H9 (cell line): ENCODE data around the gene GPC1. TPM values are rescaled to one million over a fixed set of nuclear protein-coding genes. Genes with fewer than 3 reads are reported as not detected.

Experiments
- DNase-seq: peaks from one replicate; pipeline ENCODE4 v3.0.0-alpha.2; 2017
- H2AFZ ChIP-seq: one replicate; pipeline ENCODE4 v1.6.1; 2013; ENCODE audit warnings: mild to moderate bottlenecking, low read length, control low read depth, moderate library complexity
- H2AK5ac ChIP-seq: 2 replicates; pipeline ENCODE4 v1.6.1; 2013; ENCODE audit warnings: low read length, control low read depth, mixed read lengths; ENCODE audit not compliant: insufficient read length
- H2BK120ac ChIP-seq: one replicate; pipeline ENCODE4 v1.6.1; 2013; ENCODE audit warnings: low read depth, mild to moderate bottlenecking, low read length, control low read depth, inconsistent platforms; ENCODE audit not compliant: poor library complexity, severe bottlenecking
- H2BK12ac ChIP-seq: 2 replicates; pipeline ENCODE4 v1.6.1; 2013; ENCODE audit warnings: low read length, control low read depth, mixed read lengths, low read depth; ENCODE audit not compliant: insufficient read length
- H2BK15ac ChIP-seq: 2 replicates; pipeline ENCODE4 v1.6.1; 2013; ENCODE audit warnings: low read depth, low read length, control low read depth
- H2BK20ac ChIP-seq: one replicate; pipeline ENCODE4 v1.6.1; 2013; ENCODE audit warnings: low read depth, mild to moderate bottlenecking, low read length, control low read depth, inconsistent platforms; ENCODE audit not compliant: poor library complexity, severe bottlenecking
- H2BK5ac ChIP-seq: 2 replicates; pipeline ENCODE4 v1.6.1; 2013; ENCODE audit warnings: low read length, control low read depth, mixed read lengths; ENCODE audit not compliant: insufficient read length
- H3K14ac ChIP-seq: 2 replicates; pipeline ENCODE4 v1.6.1; 2013; ENCODE audit warnings: low read length, control low read depth; ENCODE audit not compliant: insufficient read depth
- H3K18ac ChIP-seq: 2 replicates; pipeline ENCODE4 v1.6.1; 2013; ENCODE audit warnings: low read depth, mild to moderate bottlenecking, mixed read lengths, low read length, control low read depth; ENCODE audit not compliant: insufficient read length
- H3K23ac ChIP-seq: 2 replicates; pipeline ENCODE4 v1.6.1; 2013; ENCODE audit warnings: low read length, control low read depth, mixed read lengths, low read depth; ENCODE audit not compliant: insufficient read length
- H3K23me2 ChIP-seq: 2 replicates; pipeline ENCODE4 v1.6.1; 2013; ENCODE audit warnings: low read depth, mild to moderate bottlenecking, mixed read lengths, low read length, control low read depth; ENCODE audit not compliant: insufficient read length, poor library complexity, severe bottlenecking
- H3K27ac ChIP-seq: 2 replicates; pipeline ENCODE4 v1.5.1; 2013; ENCODE audit warnings: low read length, control low read depth, mixed read lengths, low read depth; ENCODE audit not compliant: insufficient read length
- H3K27me3 ChIP-seq: 2 replicates; pipeline ENCODE4 v1.6.1; 2013; ENCODE audit warnings: low read length, control low read depth, inconsistent platforms; ENCODE audit not compliant: insufficient read depth
- H3K4ac ChIP-seq: 2 replicates; pipeline ENCODE4 v1.6.1; 2013; ENCODE audit warnings: low read depth, mild to moderate bottlenecking, control low read depth, inconsistent platforms, low read length, moderate library complexity
- H3K4me1 ChIP-seq: 2 replicates; pipeline ENCODE4 v1.6.1; 2013; ENCODE audit warnings: low read length, control low read depth, inconsistent platforms; ENCODE audit not compliant: insufficient read depth
- H3K4me2 ChIP-seq: 2 replicates; pipeline ENCODE4 v1.6.1; 2013; ENCODE audit warnings: low read length, control low read depth, mixed read lengths; ENCODE audit not compliant: insufficient read length, insufficient read depth
- H3K56ac ChIP-seq: 2 replicates; pipeline ENCODE4 v1.6.1; 2013; ENCODE audit warnings: low read depth, mild to moderate bottlenecking, mixed read lengths, low read length, control low read depth; ENCODE audit not compliant: insufficient read length
- H3K79me1 ChIP-seq: 2 replicates; pipeline ENCODE4 v1.6.1; 2013; ENCODE audit warnings: low read depth, mild to moderate bottlenecking, moderate library complexity, low read length, control low read depth, inconsistent platforms; ENCODE audit not compliant: insufficient read depth, poor library complexity, severe bottlenecking
- H3K79me2 ChIP-seq: 2 replicates; pipeline ENCODE4 v1.6.1; 2013; ENCODE audit warnings: low read length, control low read depth, inconsistent platforms; ENCODE audit not compliant: insufficient read depth
- H3K9ac ChIP-seq: 2 replicates; pipeline ENCODE4 v1.6.1; 2013; ENCODE audit warnings: low read length, control low read depth, mixed read lengths; ENCODE audit not compliant: insufficient read length; ENCODE audit errors: extremely low read depth
- H3K9me3 ChIP-seq: one replicate; pipeline ENCODE4 v1.6.1; 2013; ENCODE audit warnings: low read depth, low read length, inconsistent platforms; ENCODE audit not compliant: control insufficient read depth
- H3T11ph ChIP-seq: one replicate; pipeline ENCODE4 v1.6.1; 2013; ENCODE audit warnings: mild to moderate bottlenecking, low read length, control low read depth, inconsistent platforms
- H4K20me1 ChIP-seq: one replicate; pipeline ENCODE4 v1.6.1; 2013; ENCODE audit not compliant: control insufficient read depth, insufficient read length, insufficient read depth
- H4K5ac ChIP-seq: 2 replicates; pipeline ENCODE4 v1.6.1; 2013; ENCODE audit warnings: low read depth, mild to moderate bottlenecking, mixed read lengths, low read length, control low read depth; ENCODE audit not compliant: insufficient read length
- H4K8ac ChIP-seq: replicated peaks from 2 replicates; pipeline ENCODE4 v1.6.1; 2013; ENCODE audit warnings: low read length, control low read depth, mixed read lengths, low read depth; ENCODE audit not compliant: insufficient read length
- H4K91ac ChIP-seq: 2 replicates; pipeline ENCODE4 v1.6.1; 2013; ENCODE audit warnings: low read depth, mild to moderate bottlenecking, moderate library complexity, mixed read lengths, low read length, control low read depth; ENCODE audit not compliant: insufficient read length
- H3K27ac Mint-ChIP-seq, 3 experiments: 2 replicates in 2 of 3; 3 replicates in 1 of 3; pipeline ENCODE4 v1.8.0; 2020 to 2021; ENCODE audit warnings: mixed read lengths in 3 of 3, mild to moderate bottlenecking in 1 of 3, moderate library complexity in 1 of 3
- H3K27me3 Mint-ChIP-seq: 2 replicates; pipeline ENCODE4 v1.8.0; 2021; ENCODE audit warnings: low read depth, mild to moderate bottlenecking, moderate library complexity, mixed read lengths
- H3K36me3 Mint-ChIP-seq, 3 experiments: 2 replicates in 2 of 3; 3 replicates in 1 of 3; pipeline ENCODE4 v1.8.0; 2020 to 2021; ENCODE audit warnings: low read depth in 3 of 3, mixed read lengths in 3 of 3; ENCODE audit not compliant: insufficient read depth in 1 of 3
- H3K4me1 Mint-ChIP-seq, 2 experiments: 2 replicates each; pipeline ENCODE4 v1.8.0; 2020; ENCODE audit warnings: mixed read lengths in 2 of 2
- H3K4me3 Mint-ChIP-seq, 2 experiments: 2 replicates in 1 of 2; 3 replicates in 1 of 2; pipeline ENCODE4 v1.8.0; 2020 to 2021; ENCODE audit warnings: mild to moderate bottlenecking in 2 of 2, mixed read lengths in 2 of 2, moderate library complexity in 1 of 2
- H3K9me3 Mint-ChIP-seq, 2 experiments: 2 replicates in 1 of 2; 3 replicates in 1 of 2; pipeline ENCODE4 v1.8.0; 2020; ENCODE audit warnings: mild to moderate bottlenecking in 2 of 2, mixed read lengths in 2 of 2, moderate library complexity in 1 of 2
- WGBS: extraction: QIAGEN DNeasy Blood & Tissue Kit; methylation state at CpG from one replicate; pipeline ENCODE4 v1.1.7; 2013; ENCODE audit warnings: missing lambda C conversion rate, low lambda C conversion rate, mixed read lengths; ENCODE audit not compliant: insufficient read length; ENCODE audit errors: extremely low coverage; 5-methylcytosine and 5-hydroxymethylcytosine counted together
- total RNA-seq: library from RNA; stranded (reverse); gene quantifications from 2 replicates; pipeline ENCODE4 v1.2.1, GENCODE V29; 2021
- TF ChIP-seq, protein P1 (sequence below): fragments of 200-600 bp; sonication (generic); conservative IDR thresholded peaks from 3 replicates; pipeline ENCODE4 v1.8.0; 2021; ENCODE audit warnings: antibody characterized with exemption, mild to moderate bottlenecking

GPC1 gene
- total RNA-seq, 1 experiment from 2014 or later = 39.4 TPM

DNA sequence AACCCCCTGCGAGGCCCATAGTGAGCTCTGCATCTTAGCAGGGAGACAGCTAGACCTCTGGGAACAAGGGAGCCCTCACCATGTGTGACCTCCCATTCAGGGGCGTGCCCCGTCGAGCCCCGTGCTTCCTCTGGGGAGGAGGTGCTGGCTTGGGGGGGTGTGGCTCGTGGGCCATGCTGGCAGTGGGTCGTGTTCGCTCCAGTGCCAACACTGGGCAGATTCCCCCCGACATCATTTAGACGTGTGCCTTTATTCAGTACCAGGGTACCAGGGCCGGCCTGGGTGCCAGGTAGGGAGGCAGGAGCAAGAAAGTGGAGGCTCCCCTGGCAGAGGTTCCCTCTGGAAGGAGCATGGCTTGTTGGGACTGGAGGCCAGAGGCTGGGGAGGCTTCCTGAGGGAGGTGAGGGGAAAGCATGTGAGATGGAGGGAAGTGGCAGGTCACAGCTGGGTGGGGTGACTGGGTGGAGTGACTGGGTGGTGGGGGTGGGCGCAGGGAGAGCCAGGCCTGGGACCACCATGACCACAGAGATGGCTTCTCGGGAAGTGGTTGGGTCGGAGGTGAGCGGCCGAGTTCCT is 15.2 kb downstream of the GPC1 start:
- no peak overlapping the region for H4K5ac ChIP-seq
- H3K23ac ChIP-seq = no peak overlapping the region
- no peak overlapping the region for H2BK120ac ChIP-seq
- Mint-ChIP-seq H3K27ac (no peak overlapping the region; a peak in 1 of 7 replicates), H3K9me3 (no peaks in the 10 kb centered on the region), H3K4me3 (no peak overlapping the region; a peak in 1 of 5 replicates), H3K27me3 (peaks cover 33% of the 10 kb centered on the region), H3K4me1 (peaks cover 27 to 39% of the 10 kb centered on the region in 2 experiments), H3K36me3 (peaks cover 0 to 3% (median 0%) of the 10 kb centered on the region in 3 experiments; a peak in 1 of 7 replicates)
- H3K79me2 ChIP-seq = no peaks in the 10 kb centered on the region
- no peak overlapping the region for H2BK5ac ChIP-seq
- peaks cover 8% of the 10 kb centered on the region for H3K23me2 ChIP-seq
- TF ChIP-seq, protein P1, sequence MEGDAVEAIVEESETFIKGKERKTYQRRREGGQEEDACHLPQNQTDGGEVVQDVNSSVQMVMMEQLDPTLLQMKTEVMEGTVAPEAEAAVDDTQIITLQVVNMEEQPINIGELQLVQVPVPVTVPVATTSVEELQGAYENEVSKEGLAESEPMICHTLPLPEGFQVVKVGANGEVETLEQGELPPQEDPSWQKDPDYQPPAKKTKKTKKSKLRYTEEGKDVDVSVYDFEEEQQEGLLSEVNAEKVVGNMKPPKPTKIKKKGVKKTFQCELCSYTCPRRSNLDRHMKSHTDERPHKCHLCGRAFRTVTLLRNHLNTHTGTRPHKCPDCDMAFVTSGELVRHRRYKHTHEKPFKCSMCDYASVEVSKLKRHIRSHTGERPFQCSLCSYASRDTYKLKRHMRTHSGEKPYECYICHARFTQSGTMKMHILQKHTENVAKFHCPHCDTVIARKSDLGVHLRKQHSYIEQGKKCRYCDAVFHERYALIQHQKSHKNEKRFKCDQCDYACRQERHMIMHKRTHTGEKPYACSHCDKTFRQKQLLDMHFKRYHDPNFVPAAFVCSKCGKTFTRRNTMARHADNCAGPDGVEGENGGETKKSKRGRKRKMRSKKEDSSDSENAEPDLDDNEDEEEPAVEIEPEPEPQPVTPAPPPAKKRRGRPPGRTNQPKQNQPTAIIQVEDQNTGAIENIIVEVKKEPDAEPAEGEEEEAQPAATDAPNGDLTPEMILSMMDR = no peak
- no peak overlapping the region for H3T11ph ChIP-seq
- H3K4ac ChIP-seq = no peak overlapping the region
- H3K27me3 ChIP-seq = peaks cover 15% of the 10 kb centered on the region; the same call in 1 of the 2 replicates
- no peak overlapping the region for H4K8ac ChIP-seq
- H4K20me1 ChIP-seq = no peaks in the 10 kb centered on the region
- H3K9ac ChIP-seq = no peak overlapping the region
- no peak for DNase-seq
- H2BK12ac ChIP-seq = no peak overlapping the region
- no peaks in the 10 kb centered on the region for H3K79me1 ChIP-seq
- no peak overlapping the region for H3K27ac ChIP-seq
- H2BK20ac ChIP-seq = no peak overlapping the region
- no peak overlapping the region for H3K18ac ChIP-seq
- H3K4me2 ChIP-seq = no peak overlapping the region
- H2BK15ac ChIP-seq = no peak overlapping the region
- no peak overlapping the region for H3K56ac ChIP-seq
- WGBS = no CpG with 5 or more reads among the region's 16 CpGs
- no peak overlapping the region for H2AFZ ChIP-seq
- no peaks in the 10 kb centered on the region for H3K9me3 ChIP-seq
- no peak overlapping the region for H4K91ac ChIP-seq
- H2AK5ac ChIP-seq = no peak overlapping the region
- no peak overlapping the region for H3K14ac ChIP-seq
- H3K4me1 ChIP-seq = peaks cover 3% of the 10 kb centered on the region; the same call in 1 of the 2 replicates
